CD14-positive monocyte (primary cell): ENCODE measurements around the gene OAF. TPM values are rescaled to one million over a fixed set of nuclear protein-coding genes. Genes with fewer than 3 reads are reported as not detected.

Experiments used
- DNase-seq, 3 donors: peaks; one replicate each; pipeline ENCODE4 v3.0.0-alpha.2; 2011 to 2022
- H2AFZ ChIP-seq: 2 replicates; pipeline ENCODE4 v1.6.0; 2012; ENCODE audit warnings: mild to moderate bottlenecking, low read depth, low read length, inconsistent platforms; ENCODE audit not compliant: insufficient read depth, poor library complexity, severe bottlenecking
- H3K27ac ChIP-seq, 2 donors: 1 replicate in 1 of 2; 2 replicates in 1 of 2; pipeline ENCODE4 v1.5.1; 2012 to 2013; ENCODE audit warnings: low read length in 2 of 2, control low read depth in 1 of 2, inconsistent platforms in 1 of 2, low read depth in 1 of 2, mild to moderate bottlenecking in 1 of 2
- H3K27me3 ChIP-seq, 2 donors: one replicate each; pipeline versions ENCODE4 v1.6.0 to v1.6.1; 2011 to 2013; ENCODE audit warnings: low read length in 2 of 2; ENCODE audit not compliant: control insufficient read depth in 2 of 2, insufficient read depth in 2 of 2
- H3K36me3 ChIP-seq, 2 donors: replicated peaks in 1 of 2; 1 replicate in 1 of 2; 2 replicates in 1 of 2; pipeline versions ENCODE4 v1.5.1 to v1.6.1; 2012 to 2013; ENCODE audit warnings: low read length in 2 of 2, control low read depth in 1 of 2, inconsistent platforms in 1 of 2, mild to moderate bottlenecking in 1 of 2; ENCODE audit not compliant: insufficient read depth in 2 of 2, control insufficient read depth in 1 of 2
- H3K4me1 ChIP-seq, 2 donors: 1 replicate in 1 of 2; 2 replicates in 1 of 2; pipeline versions ENCODE4 v1.5.1 to v1.6.1; 2012 to 2013; ENCODE audit warnings: low read length in 2 of 2, control low read depth in 1 of 2, inconsistent platforms in 1 of 2, mild to moderate bottlenecking in 1 of 2, moderate library complexity in 1 of 2; ENCODE audit not compliant: insufficient read depth in 2 of 2, control insufficient read depth in 1 of 2
- H3K4me2 ChIP-seq: replicated peaks from 2 replicates; pipeline ENCODE3; 2012; ENCODE audit warnings: low read length, moderate library complexity, mild to moderate bottlenecking; ENCODE audit not compliant: poor library complexity, severe bottlenecking; ENCODE audit errors: extremely low read depth
- H3K4me3 ChIP-seq, 3 experiments: fragments of 200-600 bp in 1 of 3; sonication (generic) in 1 of 3; replicated peaks in 1 of 3; 1 replicate in 2 of 3; 2 replicates in 1 of 3; pipeline ENCODE4 v1.5.1; 2011 to 2013; ENCODE audit warnings: low read length in 3 of 3, mild to moderate bottlenecking in 3 of 3, control low read depth in 2 of 3, low read depth in 2 of 3, inconsistent platforms in 1 of 3, moderate library complexity in 1 of 3
- H3K79me2 ChIP-seq: 2 replicates; pipeline ENCODE4 v1.6.0; 2012; ENCODE audit warnings: mild to moderate bottlenecking, control low read depth, inconsistent platforms, low read length, moderate library complexity; ENCODE audit not compliant: insufficient read depth
- H3K9ac ChIP-seq: 2 replicates; pipeline ENCODE4 v1.6.0; 2017; ENCODE audit warnings: low read length, mild to moderate bottlenecking; ENCODE audit not compliant: insufficient read depth, poor library complexity, severe bottlenecking
- H3K9me3 ChIP-seq, 2 donors: replicated peaks in 1 of 2; 1 replicate in 1 of 2; 2 replicates in 1 of 2; pipeline versions ENCODE4 v1.5.1 to v1.6.1; 2012 to 2013; ENCODE audit warnings: low read length in 2 of 2, control low read depth in 1 of 2; ENCODE audit not compliant: control insufficient read depth in 1 of 2, insufficient read depth in 1 of 2
- H4K20me1 ChIP-seq: 2 replicates; pipeline ENCODE4 v1.6.0; 2012; ENCODE audit warnings: mild to moderate bottlenecking, low read length, control low read depth, moderate library complexity; ENCODE audit not compliant: insufficient read depth
- H3K27ac Mint-ChIP-seq, 7 donors: one replicate each; pipeline ENCODE4 v1.8.0; 2020; ENCODE audit warnings: mild to moderate bottlenecking in 7 of 7, mixed read lengths in 7 of 7, moderate library complexity in 6 of 7, inconsistent platforms in 2 of 7
- H3K27me3 Mint-ChIP-seq, 3 donors: one replicate each; pipeline ENCODE4 v1.8.0; 2021 to 2022; ENCODE audit warnings: low read depth in 3 of 3, mild to moderate bottlenecking in 3 of 3, mixed read lengths in 3 of 3, moderate library complexity in 3 of 3, inconsistent platforms in 1 of 3
- H3K36me3 Mint-ChIP-seq, 2 donors: one replicate each; pipeline ENCODE4 v1.8.0; 2020; ENCODE audit warnings: mixed read lengths in 2 of 2, inconsistent platforms in 1 of 2, mild to moderate bottlenecking in 1 of 2
- H3K4me1 Mint-ChIP-seq: one replicate; pipeline ENCODE4 v1.8.0; 2020; ENCODE audit warnings: mild to moderate bottlenecking, mixed read lengths
- H3K4me3 Mint-ChIP-seq, 2 donors: one replicate each; pipeline ENCODE4 v1.8.0; 2020; ENCODE audit warnings: mild to moderate bottlenecking in 2 of 2, mixed read lengths in 2 of 2, moderate library complexity in 1 of 2
- H3K9me3 Mint-ChIP-seq, 7 donors: one replicate each; pipeline ENCODE4 v1.8.0; 2020 to 2022; ENCODE audit warnings: mixed read lengths in 7 of 7, mild to moderate bottlenecking in 6 of 7, moderate library complexity in 6 of 7, inconsistent platforms in 2 of 7
- whole genome bisulfite sequencing: methylation state at CpG from one replicate; pipeline ENCODE4 v1.1.5; 2013; ENCODE audit warnings: missing lambda C conversion rate; ENCODE audit not compliant: insufficient coverage; 5-methylcytosine and 5-hydroxymethylcytosine counted together
- intact Hi-C, 2 donors: fragments of 100-400 bp; cut with micrococcal nuclease; formaldehyde crosslinking; loops; one replicate each; pipeline versions ENCODE4 v1.15.0 to v1.15.1; 2023
- polyA plus RNA-seq, 3 donors: library from polyadenylated mRNA; depleted of rRNA in 1 of 3; unstranded in 2 of 3; stranded (reverse) in 1 of 3; fragments of 300-500 nt in 2 of 3; fragments of >200 nt in 1 of 3; fragmentation: Illumina TruSeq in 2 of 3; gene quantifications; 1 replicate in 2 of 3; 2 replicates in 1 of 3; pipeline ENCODE4 v1.2.3, GENCODE V29; 2012 to 2021
- TF ChIP-seq, protein P1 (sequence below): fragments of 200-600 bp; IDR thresholded peaks from one replicate; pipeline ENCODE4 v1.8.0; 2022; ENCODE audit warnings: antibody characterized with exemption, mild to moderate bottlenecking

The OAF gene
- polyA plus RNA-seq, 3 donors: 31.5 to 57.2 (median 49.2) TPM

DNA sequence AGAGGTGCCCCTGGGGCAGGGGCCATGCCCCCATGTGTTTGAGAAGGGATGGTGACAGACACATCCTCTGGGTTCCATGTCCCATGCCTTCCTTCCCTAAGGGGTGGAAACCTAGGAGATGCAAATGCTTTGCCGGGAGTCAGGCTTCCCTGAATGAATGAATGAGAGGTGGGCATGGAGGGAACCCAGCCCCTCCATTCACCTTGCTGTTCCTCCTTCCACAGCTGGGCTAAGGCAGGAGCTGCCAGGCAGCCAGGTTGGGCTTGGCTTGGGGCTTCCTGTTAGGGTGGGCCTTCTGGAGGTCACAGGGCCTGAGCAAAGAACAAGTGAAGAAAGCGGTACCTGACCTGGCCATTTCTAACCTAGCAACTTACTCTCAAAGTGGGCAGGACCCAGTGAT lies 30.0 kb downstream of the OAF start:
- no peak overlapping the region for H3K4me2 ChIP-seq
- H3K27me3 ChIP-seq: peaks cover 17 to 66% of the 10 kb centered on the region in 2 donors
- Mint-ChIP-seq H3K36me3 (no peaks in the 10 kb centered on the region), H3K27me3 (peaks cover 59 to 84% (median 71%) of the 10 kb centered on the region in 3 donors), H3K4me3 (peak overlapping the region in 1 of 2 donors; percentile 71), H3K27ac (peak overlapping the region in 1 of 7 donors; percentile 70), H3K9me3 (peaks cover 0 to 8% (median 2%) of the 10 kb centered on the region in 7 donors), H3K4me1 (no peaks in the 10 kb centered on the region)
- WGBS: no CpG with 5 or more reads among the region's 2 CpGs
- TF ChIP-seq, protein P1, sequence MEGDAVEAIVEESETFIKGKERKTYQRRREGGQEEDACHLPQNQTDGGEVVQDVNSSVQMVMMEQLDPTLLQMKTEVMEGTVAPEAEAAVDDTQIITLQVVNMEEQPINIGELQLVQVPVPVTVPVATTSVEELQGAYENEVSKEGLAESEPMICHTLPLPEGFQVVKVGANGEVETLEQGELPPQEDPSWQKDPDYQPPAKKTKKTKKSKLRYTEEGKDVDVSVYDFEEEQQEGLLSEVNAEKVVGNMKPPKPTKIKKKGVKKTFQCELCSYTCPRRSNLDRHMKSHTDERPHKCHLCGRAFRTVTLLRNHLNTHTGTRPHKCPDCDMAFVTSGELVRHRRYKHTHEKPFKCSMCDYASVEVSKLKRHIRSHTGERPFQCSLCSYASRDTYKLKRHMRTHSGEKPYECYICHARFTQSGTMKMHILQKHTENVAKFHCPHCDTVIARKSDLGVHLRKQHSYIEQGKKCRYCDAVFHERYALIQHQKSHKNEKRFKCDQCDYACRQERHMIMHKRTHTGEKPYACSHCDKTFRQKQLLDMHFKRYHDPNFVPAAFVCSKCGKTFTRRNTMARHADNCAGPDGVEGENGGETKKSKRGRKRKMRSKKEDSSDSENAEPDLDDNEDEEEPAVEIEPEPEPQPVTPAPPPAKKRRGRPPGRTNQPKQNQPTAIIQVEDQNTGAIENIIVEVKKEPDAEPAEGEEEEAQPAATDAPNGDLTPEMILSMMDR: no peak
- no peak overlapping the region for H3K4me3 ChIP-seq
- H3K27ac ChIP-seq: no peak overlapping the region
- H3K79me2 ChIP-seq: no peaks in the 10 kb centered on the region
- H4K20me1 ChIP-seq: no peaks in the 10 kb centered on the region
- peaks cover 0 to 7% of the 10 kb centered on the region in 2 donors for H3K9me3 ChIP-seq
- no peaks in the 10 kb centered on the region for H3K4me1 ChIP-seq
- H2AFZ ChIP-seq: no peak overlapping the region
- intact Hi-C loops: no loop called here
- DNase-seq: no peak
- H3K9ac ChIP-seq: no peak overlapping the region
- no peaks in the 10 kb centered on the region for H3K36me3 ChIP-seq

DNA sequence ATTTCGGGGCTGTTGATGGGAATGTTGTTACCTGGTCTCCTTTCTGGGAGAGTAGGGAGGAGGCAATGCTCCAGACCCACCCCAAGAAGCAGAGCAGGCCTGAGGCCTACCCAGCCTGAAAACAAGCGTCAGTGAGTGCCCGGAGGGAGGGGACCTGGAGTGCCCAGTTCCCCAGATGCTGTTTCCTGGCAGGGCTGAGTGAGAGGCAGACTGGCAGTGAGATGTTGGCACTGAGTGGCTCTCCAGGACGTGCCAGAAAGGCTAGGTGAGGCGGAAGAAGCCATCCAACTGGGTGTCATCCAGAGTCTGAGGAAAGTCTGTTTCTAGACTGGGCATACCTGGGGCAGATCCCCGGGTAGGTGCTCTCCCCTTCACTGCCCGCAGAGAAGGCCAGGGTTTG lies 30.4 kb downstream of the OAF start:
- peak overlapping the region in 1 of 2 donors; percentile 28 for H3K4me3 Mint-ChIP-seq
- Histone ChIP-seq H3K9ac (no peak overlapping the region), H3K4me2 (no peak overlapping the region), H3K4me1 (no peaks in the 10 kb centered on the region), H3K27me3 (peaks cover 17 to 65% of the 10 kb centered on the region in 2 donors), H3K79me2 (no peaks in the 10 kb centered on the region), H3K4me3 (no peak overlapping the region), H2AFZ (no peak overlapping the region), H3K27ac (no peak overlapping the region), H3K9me3 (peaks cover 0 to 7% of the 10 kb centered on the region in 2 donors), H3K36me3 (no peaks in the 10 kb centered on the region), H4K20me1 (no peaks in the 10 kb centered on the region)
- DNase-seq: no peak
- peaks cover 0 to 8% (median 2%) of the 10 kb centered on the region in 7 donors for H3K9me3 Mint-ChIP-seq
- H3K27ac Mint-ChIP-seq: no peak overlapping the region
- intact Hi-C loops: no loop called here
- no peaks in the 10 kb centered on the region for H3K36me3 Mint-ChIP-seq
- TF ChIP-seq, protein P1: no peak
- no peaks in the 10 kb centered on the region for H3K4me1 Mint-ChIP-seq
- H3K27me3 Mint-ChIP-seq: peaks cover 56 to 86% (median 71%) of the 10 kb centered on the region in 3 donors
- WGBS: 97% methylated on average over 5 of the region's 7 CpGs
